ENCODE results near the gene PEX14.
A peak's percentile ranks its signal among the peaks of the same experiment; 100 is the strongest.

Gene PEX14

GRCh38 chr1:10553118-10553517 is 78.4 kb downstream of the PEX14 start:
- no peak overlapping the region for H3K27ac ChIP-seq (replicated peaks)
- no peak overlapping the region for H3K4me3 ChIP-seq (replicated peaks; ENCODE audit: insufficient read depth, low read length)
- no peak for TF ChIP-seq GABPA (IDR thresholded peaks at IDR 0.05; ENCODE audit: low read depth)
- TF ChIP-seq SPI1 (IDR thresholded peaks at IDR 0.05; ENCODE audit: borderline replicate concordance, low read depth) = no peak
- TF ChIP-seq POLR2AphosphoS5 (IDR thresholded peaks at IDR 0.05; ENCODE audit: low read depth) = no peak
- H3K27me3 ChIP-seq (ENCODE audit: insufficient read depth, poor library complexity, severe bottlenecking) = no peaks in the 10 kb centered on the region
- peak in 1 of 2 experiments; percentile 37 for DNase-seq (ENCODE audit: low read depth in 1 of 2, low spot score in 1 of 2)

- DNase-seq (ENCODE audit: low read depth in 1 of 2, low spot score in 1 of 2) = no peak
- no peaks in the 10 kb centered on the region for H3K27me3 ChIP-seq (ENCODE audit: insufficient read depth, poor library complexity, severe bottlenecking)
- no peak for TF ChIP-seq REST (IDR thresholded peaks at IDR 0.05; ENCODE audit: insufficient replicate concordance, low read depth)
- no peak for TF ChIP-seq POLR2AphosphoS5 (IDR thresholded peaks at IDR 0.05; ENCODE audit: low read depth)
- TF ChIP-seq GABPA (IDR thresholded peaks at IDR 0.05; ENCODE audit: low read depth) = no peak
- TF ChIP-seq SPI1 (IDR thresholded peaks at IDR 0.05; ENCODE audit: borderline replicate concordance, low read depth) = no peak
- TF ChIP-seq CTCF (IDR thresholded peaks at IDR 0.05; ENCODE audit: insufficient read depth, low read length) = no peak
- no peak overlapping the region for H3K27ac ChIP-seq (replicated peaks)
- no peak overlapping the region for H3K4me3 ChIP-seq (replicated peaks; ENCODE audit: insufficient read depth, low read length)
These were observed 81.1 kb downstream of the PEX14 start for GRCh38 chr1:10555635-10556429.

- Histone ChIP-seq H3K4me3 (replicated peaks; ENCODE audit: insufficient read depth, low read length) (no peak overlapping the region), H3K27me3 (ENCODE audit: insufficient read depth, poor library complexity, severe bottlenecking) (no peaks in the 10 kb centered on the region), H3K27ac (replicated peaks) (no peak overlapping the region)
- no peak for DNase-seq (ENCODE audit: low read depth in 1 of 2, low spot score in 1 of 2)
- TF ChIP-seq GABPA (IDR thresholded peaks at IDR 0.05; ENCODE audit: low read depth) (no peak), SPI1 (IDR thresholded peaks at IDR 0.05; ENCODE audit: borderline replicate concordance, low read depth) (no peak), CTCF (IDR thresholded peaks at IDR 0.05; ENCODE audit: insufficient read depth, low read length) (no peak), POLR2AphosphoS5 (IDR thresholded peaks at IDR 0.05; ENCODE audit: low read depth) (no peak), REST (IDR thresholded peaks at IDR 0.05; ENCODE audit: insufficient replicate concordance, low read depth) (no peak)
These were observed 81.8 kb downstream of the PEX14 start for GRCh38 chr1:10556430-10557005.

GRCh38 chr1:10557714-10558113 is 83.0 kb downstream of the PEX14 start:
- H3K4me3 ChIP-seq (replicated peaks; ENCODE audit: insufficient read depth, low read length) = no peak overlapping the region
- no peak for DNase-seq (ENCODE audit: low read depth in 1 of 2, low spot score in 1 of 2)
- H3K27ac ChIP-seq (replicated peaks) = no peak overlapping the region
- no peaks in the 10 kb centered on the region for H3K27me3 ChIP-seq (ENCODE audit: insufficient read depth, poor library complexity, severe bottlenecking)
- TF ChIP-seq POLR2AphosphoS5 (IDR thresholded peaks at IDR 0.05; ENCODE audit: low read depth) (no peak), CTCF (IDR thresholded peaks at IDR 0.05; ENCODE audit: insufficient read depth, low read length) (no peak), SPI1 (IDR thresholded peaks at IDR 0.05; ENCODE audit: borderline replicate concordance, low read depth) (no peak), REST (IDR thresholded peaks at IDR 0.05; ENCODE audit: insufficient replicate concordance, low read depth) (no peak), GABPA (IDR thresholded peaks at IDR 0.05; ENCODE audit: low read depth) (no peak)

All from HL-60 (cell line).